ENCODE results near the gene USP11. TPM values are rescaled to one million over a fixed set of nuclear protein-coding genes. Genes with fewer than 3 reads are reported as not detected.

Gene USP11
- total and polyA plus RNA-seq, 2 of the 8 experiments (the other 6 are each of a cell fraction or from before 2014, with no cell fraction given) = 40.9 to 84.0 TPM

- no peak for TF ChIP-seq ATF2 (IDR thresholded peaks at IDR 0.05; ENCODE audit: low read length)
- no peak for TF ChIP-seq FOSL1 (IDR thresholded peaks at IDR 0.05; ENCODE audit: insufficient read depth, low read depth, low read length)
- no peak for TF ChIP-seq HDAC2 (IDR thresholded peaks at IDR 0.05; ENCODE audit: borderline replicate concordance in 1 of 2, low read depth in 2 of 2, low read length in 2 of 2)
- TF ChIP-seq MAX (IDR thresholded peaks at IDR 0.05) = no peak
- no peak for TF ChIP-seq CTBP2 (IDR thresholded peaks at IDR 0.05; ENCODE audit: borderline replicate concordance, insufficient read depth, insufficient read length, low read length)
These were observed 31.8 kb downstream of the USP11 start (continued) for GRCh38 chrX:47264483-47265173.

Measured in H1 (cell line).